ENCODE measurements around the gene FKBP7. TPM values are rescaled to one million over a fixed set of nuclear protein-coding genes. Genes with fewer than 3 reads are reported as not detected.
A peak's percentile ranks its signal among the peaks of the same experiment; 100 is the strongest.

FKBP7 gene
- total RNA-seq, 1 donor from 2014 or later: 24.6 TPM

DNA sequence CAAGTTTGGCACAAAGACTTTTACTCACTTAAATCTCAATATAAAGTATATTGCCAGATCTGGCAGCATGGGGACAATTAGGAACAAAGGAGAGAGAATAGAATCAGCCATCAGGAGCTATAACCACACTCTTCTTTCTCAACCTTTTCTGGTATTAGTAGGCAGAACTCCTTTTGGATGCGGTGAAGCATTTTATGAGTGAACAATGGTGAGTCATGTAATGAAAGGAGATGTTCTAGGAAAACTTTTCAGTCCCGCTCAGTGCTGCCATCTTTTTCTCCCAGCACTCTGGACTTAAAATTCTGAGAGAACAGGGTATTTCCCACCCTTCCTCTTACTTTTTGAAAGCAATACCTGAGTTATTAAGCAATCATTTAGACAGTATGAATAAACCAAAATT lies 34.1 kb upstream of the FKBP7 start:
- H3K36me3 ChIP-seq (ENCODE audit: control insufficient read depth, insufficient read depth, low read length): no peaks in the 10 kb centered on the region
- no peak overlapping the region for H3K4me3 ChIP-seq (ENCODE audit: low read depth, low read length)
- peak; percentile 74 for DNase-seq (ENCODE audit: low read depth)
- TF ChIP-seq, protein P1, sequence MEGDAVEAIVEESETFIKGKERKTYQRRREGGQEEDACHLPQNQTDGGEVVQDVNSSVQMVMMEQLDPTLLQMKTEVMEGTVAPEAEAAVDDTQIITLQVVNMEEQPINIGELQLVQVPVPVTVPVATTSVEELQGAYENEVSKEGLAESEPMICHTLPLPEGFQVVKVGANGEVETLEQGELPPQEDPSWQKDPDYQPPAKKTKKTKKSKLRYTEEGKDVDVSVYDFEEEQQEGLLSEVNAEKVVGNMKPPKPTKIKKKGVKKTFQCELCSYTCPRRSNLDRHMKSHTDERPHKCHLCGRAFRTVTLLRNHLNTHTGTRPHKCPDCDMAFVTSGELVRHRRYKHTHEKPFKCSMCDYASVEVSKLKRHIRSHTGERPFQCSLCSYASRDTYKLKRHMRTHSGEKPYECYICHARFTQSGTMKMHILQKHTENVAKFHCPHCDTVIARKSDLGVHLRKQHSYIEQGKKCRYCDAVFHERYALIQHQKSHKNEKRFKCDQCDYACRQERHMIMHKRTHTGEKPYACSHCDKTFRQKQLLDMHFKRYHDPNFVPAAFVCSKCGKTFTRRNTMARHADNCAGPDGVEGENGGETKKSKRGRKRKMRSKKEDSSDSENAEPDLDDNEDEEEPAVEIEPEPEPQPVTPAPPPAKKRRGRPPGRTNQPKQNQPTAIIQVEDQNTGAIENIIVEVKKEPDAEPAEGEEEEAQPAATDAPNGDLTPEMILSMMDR (IDR thresholded peaks at IDR 0.05; ENCODE audit: insufficient read depth, low read length, poor library complexity, severe bottlenecking): no peak
- H3K27me3 ChIP-seq (ENCODE audit: control insufficient read depth, insufficient read depth, low read length): no peaks in the 10 kb centered on the region

DNA sequence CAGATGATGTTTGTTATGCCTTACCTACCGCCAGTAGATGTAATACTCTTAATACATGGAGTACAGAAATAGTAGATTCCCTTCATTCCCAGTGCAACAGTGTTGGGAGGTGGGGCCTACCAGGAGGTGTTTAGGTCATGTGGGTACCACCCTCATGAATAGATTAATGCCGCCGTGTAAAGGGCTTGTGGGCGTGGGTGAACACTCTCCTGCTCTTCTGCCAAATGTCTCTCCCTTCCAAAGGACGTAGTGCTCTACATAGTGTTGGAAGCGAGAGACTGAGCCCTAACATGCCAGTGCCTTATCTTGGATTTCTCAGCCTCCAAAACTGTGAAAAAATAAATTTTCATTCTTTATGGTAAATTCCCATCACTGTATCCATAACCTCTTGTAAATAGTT lies 32.0 kb upstream of the FKBP7 start:
- H3K36me3 ChIP-seq (ENCODE audit: control insufficient read depth, insufficient read depth, low read length): no peaks in the 10 kb centered on the region
- H3K4me3 ChIP-seq (ENCODE audit: low read depth, low read length): no peak overlapping the region
- DNase-seq (ENCODE audit: low read depth): no peak
- H3K27me3 ChIP-seq (ENCODE audit: control insufficient read depth, insufficient read depth, low read length): no peaks in the 10 kb centered on the region
- TF ChIP-seq, protein P1 (IDR thresholded peaks at IDR 0.05; ENCODE audit: insufficient read depth, low read length, poor library complexity, severe bottlenecking): no peak

DNA sequence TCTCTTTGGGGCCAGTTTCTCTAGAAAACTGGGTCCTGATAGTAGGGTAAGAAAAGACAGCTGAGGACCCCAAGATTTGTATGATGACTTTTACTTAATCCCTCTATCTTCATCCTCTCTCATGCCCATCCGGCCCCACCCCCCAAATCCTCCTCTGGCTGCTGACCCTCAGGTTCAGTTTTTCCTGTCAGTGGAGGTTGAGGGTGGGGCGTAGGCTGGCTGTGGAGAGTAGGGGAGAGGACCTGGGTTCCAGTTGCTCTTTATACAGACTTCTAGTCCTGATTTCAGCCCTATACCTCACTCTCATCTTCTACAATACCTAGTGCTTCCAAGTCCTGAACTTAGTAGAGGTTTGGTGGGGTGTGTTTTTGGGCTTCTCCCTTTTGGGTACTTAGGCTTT lies 30.2 kb upstream of the FKBP7 start:
- H3K27me3 ChIP-seq (ENCODE audit: control insufficient read depth, insufficient read depth, low read length): no peaks in the 10 kb centered on the region
- DNase-seq (ENCODE audit: low read depth): no peak
- H3K36me3 ChIP-seq (ENCODE audit: control insufficient read depth, insufficient read depth, low read length): no peaks in the 10 kb centered on the region
- TF ChIP-seq, protein P1 (IDR thresholded peaks at IDR 0.05; ENCODE audit: insufficient read depth, low read length, poor library complexity, severe bottlenecking): no peak
- no peak overlapping the region for H3K4me3 ChIP-seq (ENCODE audit: low read depth, low read length)

DNA sequence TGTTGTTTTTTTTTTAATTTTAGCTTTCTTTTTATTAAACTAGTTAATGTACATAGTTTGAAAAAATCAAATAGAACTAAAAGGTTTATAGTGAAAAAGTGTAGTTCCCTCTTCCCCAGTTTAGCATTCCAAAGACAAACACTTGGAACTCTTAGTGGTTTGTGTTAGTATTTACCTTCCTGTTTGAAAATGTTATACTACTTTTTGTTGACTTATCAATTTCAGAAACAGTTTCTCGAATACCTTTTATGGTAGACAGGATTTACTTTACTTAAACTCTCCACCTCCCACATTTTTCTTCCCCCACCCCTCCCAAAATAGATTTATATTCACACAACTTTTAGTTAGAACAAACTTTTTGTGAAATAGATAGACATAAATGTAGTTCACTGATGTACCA lies 28.5 kb upstream of the FKBP7 start:
- H3K27me3 ChIP-seq (ENCODE audit: control insufficient read depth, insufficient read depth, low read length): no peaks in the 10 kb centered on the region
- TF ChIP-seq, protein P1 (IDR thresholded peaks at IDR 0.05; ENCODE audit: insufficient read depth, low read length, poor library complexity, severe bottlenecking): no peak
- no peak overlapping the region for H3K4me3 ChIP-seq (ENCODE audit: low read depth, low read length)
- no peak for DNase-seq (ENCODE audit: low read depth)
- H3K36me3 ChIP-seq (ENCODE audit: control insufficient read depth, insufficient read depth, low read length): no peaks in the 10 kb centered on the region

DNA sequence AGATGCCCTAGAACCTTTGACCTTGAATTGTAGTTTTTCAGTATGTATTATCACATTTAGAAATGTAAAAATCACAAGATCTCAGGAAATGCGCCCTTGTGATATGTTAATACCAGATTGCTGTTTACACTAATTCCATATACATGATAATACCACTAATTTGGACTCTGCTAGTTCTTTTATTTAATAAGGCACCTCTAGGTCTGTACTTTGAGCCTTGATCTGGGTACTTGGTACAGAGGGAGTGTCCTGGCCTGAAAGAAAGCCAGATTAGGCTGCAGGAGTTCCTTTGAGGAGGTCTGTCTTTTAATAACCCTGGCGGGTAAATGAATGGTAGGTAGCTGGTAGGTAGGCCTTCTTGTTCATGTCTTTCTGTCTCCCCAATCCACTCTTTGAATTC lies 28.1 kb upstream of the FKBP7 start:
- TF ChIP-seq, protein P1 (IDR thresholded peaks at IDR 0.05; ENCODE audit: insufficient read depth, low read length, poor library complexity, severe bottlenecking): no peak
- H3K36me3 ChIP-seq (ENCODE audit: control insufficient read depth, insufficient read depth, low read length): no peaks in the 10 kb centered on the region
- no peak overlapping the region for H3K4me3 ChIP-seq (ENCODE audit: low read depth, low read length)
- DNase-seq (ENCODE audit: low read depth): no peak
- no peaks in the 10 kb centered on the region for H3K27me3 ChIP-seq (ENCODE audit: control insufficient read depth, insufficient read depth, low read length)

DNA sequence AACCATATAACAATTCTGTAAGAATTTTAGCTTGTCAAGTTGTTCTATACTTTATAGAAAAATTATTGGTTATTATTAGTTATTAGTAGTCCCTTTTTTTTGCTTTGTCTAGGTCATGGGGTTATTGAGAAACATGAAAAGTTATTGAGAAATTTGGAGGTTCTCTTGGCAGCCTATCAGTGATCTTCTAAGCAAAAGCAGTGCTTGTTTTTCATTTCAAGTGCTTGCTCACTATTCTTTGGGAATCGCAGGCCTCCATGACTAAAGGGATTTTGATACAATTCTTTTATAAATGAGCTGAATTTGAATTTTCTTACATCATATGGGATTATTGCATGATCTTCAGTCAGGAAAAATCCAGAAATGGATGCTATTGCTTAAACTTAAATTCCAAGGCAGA lies 27.7 kb upstream of the FKBP7 start:
- Histone ChIP-seq H3K4me3 (ENCODE audit: low read depth, low read length) (no peak overlapping the region), H3K27me3 (ENCODE audit: control insufficient read depth, insufficient read depth, low read length) (no peaks in the 10 kb centered on the region), H3K36me3 (ENCODE audit: control insufficient read depth, insufficient read depth, low read length) (no peaks in the 10 kb centered on the region)
- no peak for DNase-seq (ENCODE audit: low read depth)
- TF ChIP-seq, protein P1 (IDR thresholded peaks at IDR 0.05; ENCODE audit: insufficient read depth, low read length, poor library complexity, severe bottlenecking): no peak

All from kidney epithelial cell (primary cell).